HCT116 (cell line): ENCODE results near the gene IP6K3. TPM values are rescaled to one million over a fixed set of nuclear protein-coding genes. Genes with fewer than 3 reads are reported as not detected.

ENCODE experiments used
- ATAC-seq: fragments of 200-7000 bp; cut with Tn5 transposase; 2 replicates; pipeline ENCODE4 v1.9.1; 2020; ENCODE audit warnings: mild to moderate bottlenecking, moderate library complexity
- BruUV-seq: library from RNA; stranded (reverse); fragments of 400-500 nt; replicated peaks from 2 replicates; lab custom pipeline; 2021; lab: Mats Ljungman, UMichigan
- CTCF ChIA-PET: fragments of 300-600 bp; sonication (Branson Sonifier 250); formaldehyde crosslinking; loops from one replicate; lab custom pipeline; 2021; ENCODE audit warnings: antibody characterized with exemption; lab: Charles Lee
- POLR2A ChIA-PET: fragments of 300-600, 350-600 bp; sonication (Branson Sonifier 250); formaldehyde crosslinking; loops from one replicate; lab custom pipeline; 2021; ENCODE audit warnings: antibody characterized with exemption; lab: Charles Lee
- RAD21 ChIA-PET, 2 experiments: fragments of 300-600 bp; sonication (Branson Sonifier 250); formaldehyde crosslinking; loops; one replicate each; lab custom pipeline; 2023; ENCODE audit warnings: low total read pairs in 2 of 2; ENCODE audit not compliant: uncharacterized antibody in 2 of 2, unreplicated experiment in 2 of 2, low non-redundant PET in 1 of 2; lab: Charles Lee
- DNase-seq: peaks from one replicate; pipeline ENCODE4 v3.0.0-alpha.2; 2010; ENCODE audit warnings: low read depth, low spot score
- H2AFZ ChIP-seq: fragments of 200-600 bp; shearing (Covaris generic), sonication (generic); 2 replicates; pipeline ENCODE4 v1.6.1; 2017; ENCODE audit warnings: low read depth, mixed run types, mixed read lengths, antibody characterized with exemption, low read length; ENCODE audit not compliant: poor library complexity, severe bottlenecking
- H3K27ac ChIP-seq: 2 replicates; pipeline ENCODE4 v1.5.1; 2012; ENCODE audit warnings: low read depth, low read length
- H3K27me3 ChIP-seq: fragments of 200-600 bp; sonication (generic); 2 replicates; pipeline ENCODE4 v1.6.1; 2016; ENCODE audit warnings: mixed run types, low read length, mixed read lengths; ENCODE audit not compliant: insufficient read depth
- H3K36me3 ChIP-seq, 2 experiments: fragments of 200-500 bp in 1 of 2; fragments of 200-600 bp in 1 of 2; sonication (Bioruptor generic) in 1 of 2; sonication (generic) in 1 of 2; 2 replicates each; pipeline versions ENCODE4 v1.5.1 to v1.6.1; 2014 to 2016; ENCODE audit warnings: low read length in 2 of 2, inconsistent platforms in 1 of 2, mixed read lengths in 1 of 2, mixed run types in 1 of 2; ENCODE audit not compliant: insufficient read depth in 2 of 2, control insufficient read depth in 1 of 2
- H3K4me1 ChIP-seq, 2 experiments: fragments of 200-600 bp in 1 of 2; sonication (generic) in 1 of 2; 2 replicates each; pipeline versions ENCODE4 v1.5.1 to v1.6.1; 2012 to 2017; ENCODE audit warnings: low read length in 2 of 2, inconsistent platforms in 1 of 2, mild to moderate bottlenecking in 1 of 2, mixed read lengths in 1 of 2, mixed run types in 1 of 2, moderate library complexity in 1 of 2; ENCODE audit not compliant: insufficient read depth in 2 of 2, control insufficient read depth in 1 of 2
- H3K4me2 ChIP-seq: fragments of 200-600 bp; sonication (generic); 2 replicates; pipeline ENCODE4 v1.6.1; 2017; ENCODE audit warnings: mixed run types, low read length, mixed read lengths
- H3K4me3 ChIP-seq, 2 experiments: fragments of 200-600 bp in 1 of 2; sonication (generic) in 1 of 2; replicated peaks in 1 of 2; 2 replicates each; pipeline ENCODE4 v1.5.1; 2011 to 2016; ENCODE audit warnings: low read length in 2 of 2, control low read depth in 1 of 2, low read depth in 1 of 2, mild to moderate bottlenecking in 1 of 2, mixed read lengths in 1 of 2, mixed run types in 1 of 2
- H3K79me2 ChIP-seq: fragments of 200-600 bp; sonication (generic); 2 replicates; pipeline ENCODE4 v1.6.1; 2017; ENCODE audit warnings: mild to moderate bottlenecking, mixed run types, low read length, moderate library complexity, mixed read lengths; ENCODE audit not compliant: insufficient read depth
- H3K9ac ChIP-seq: fragments of 200-600 bp; sonication (generic); 2 replicates; pipeline ENCODE4 v1.6.1; 2016; ENCODE audit warnings: low read length, mixed read lengths
- H3K9me2 ChIP-seq: fragments of 200-600 bp; sonication (generic), shearing (Covaris generic); 2 replicates; pipeline ENCODE4 v1.6.1; 2017; ENCODE audit warnings: mixed run types, mild to moderate bottlenecking, moderate library complexity; ENCODE audit not compliant: insufficient read depth
- H3K9me3 ChIP-seq, 2 experiments: fragments of 200-500 bp in 1 of 2; fragments of 200-600 bp in 1 of 2; sonication (Bioruptor generic) in 1 of 2; sonication (generic) in 1 of 2; 2 replicates each; pipeline ENCODE4 v1.6.1; 2014 to 2017; ENCODE audit warnings: low read length in 2 of 2, mixed read lengths in 2 of 2, inconsistent platforms in 1 of 2, low read depth in 1 of 2, mild to moderate bottlenecking in 1 of 2, mixed run types in 1 of 2, moderate library complexity in 1 of 2; ENCODE audit not compliant: control insufficient read depth in 1 of 2, insufficient read depth in 1 of 2
- H4K20me1 ChIP-seq: fragments of 200-600 bp; sonication (generic), shearing (Covaris generic); 2 replicates; pipeline ENCODE4 v1.6.1; 2017; ENCODE audit warnings: mixed run types, mild to moderate bottlenecking, moderate library complexity; ENCODE audit not compliant: insufficient read depth
- CEBPB ChIP-seq: IDR thresholded peaks from 2 replicates; pipeline ENCODE4 v1.6.1; 2012; ENCODE audit warnings: low read depth
- FOSL1 ChIP-seq: IDR thresholded peaks from 2 replicates; pipeline ENCODE4 v1.6.1; 2012; ENCODE audit warnings: low read depth
- JUND ChIP-seq: IDR thresholded peaks from 2 replicates; pipeline ENCODE4 v1.6.1; 2012
- SIN3A ChIP-seq: IDR thresholded peaks from 2 replicates; pipeline ENCODE4 v1.6.1; 2012; ENCODE audit warnings: low read depth
- TCF7L2 ChIP-seq: IDR thresholded peaks from 2 replicates; pipeline ENCODE4 v1.7.0; 2011; ENCODE audit warnings: borderline replicate concordance, inconsistent platforms; ENCODE audit not compliant: insufficient read depth, insufficient read length; ENCODE audit errors: extremely low read depth
- ZNF274 ChIP-seq: fragments of 200-500 bp; sonication (Bioruptor generic); IDR thresholded peaks from 2 replicates; pipeline ENCODE4 v1.6.1; 2014; ENCODE audit warnings: mild to moderate bottlenecking, low read depth, low read length, inconsistent platforms
- intact Hi-C: fragments of 100-400 bp; cut with micrococcal nuclease; formaldehyde crosslinking; loops from 2 replicates; pipeline ENCODE4 v1.10.0; 2022
- total RNA-seq: library from RNA; stranded (reverse); gene quantifications from one replicate; pipeline ENCODE4 v1.2.1, GENCODE V29; 2021; ENCODE audit not compliant: unreplicated experiment
- TF ChIP-seq, protein P1 (sequence below), 3 experiments: fragments of 200-600 bp in 1 of 3; sonication (generic) in 1 of 3; IDR thresholded peaks in 2 of 3; conservative IDR thresholded peaks in 1 of 3; 2 replicates each; pipeline ENCODE4 v1.5.1; 2012 to 2017; ENCODE audit warnings: low read depth in 2 of 3, low read length in 2 of 3, antibody characterized with exemption in 1 of 3, borderline replicate concordance in 1 of 3, control low read depth in 1 of 3, mild to moderate bottlenecking in 1 of 3, mixed read lengths in 1 of 3, mixed run types in 1 of 3, moderate library complexity in 1 of 3; ENCODE audit not compliant: insufficient read depth in 1 of 3
- TF ChIP-seq, protein P2 (sequence below): IDR thresholded peaks from 2 replicates; pipeline ENCODE4 v1.6.1; 2012

IP6K3 gene
- total RNA-seq, 1 experiment from 2014 or later = not detected

DNA sequence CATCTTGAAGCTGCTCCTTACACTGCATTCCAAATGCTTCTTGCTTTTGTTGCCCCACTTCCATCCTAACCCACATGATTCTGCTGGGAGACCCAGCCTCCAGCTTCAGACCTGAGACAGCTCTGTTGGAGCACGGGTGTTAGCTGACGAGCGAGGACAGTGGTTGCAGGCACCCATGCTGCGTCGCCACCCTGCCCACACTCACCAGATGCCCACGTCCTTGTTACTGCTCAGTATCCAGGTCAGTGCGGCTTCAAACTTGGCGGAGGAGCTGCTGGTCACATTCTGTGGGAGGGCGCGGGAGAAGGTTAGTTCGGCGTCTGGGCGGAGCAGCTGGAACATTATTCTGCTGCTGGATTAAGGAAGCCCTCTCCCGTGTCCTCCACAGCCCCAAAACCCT, 33.2 kb upstream of the IP6K3 start:
- no peak for DNase-seq
- no peak overlapping the region for H3K27ac ChIP-seq
- ChIA-PET RAD21 (no interaction called here), CTCF (interaction anchor here (1.0 to 2.0 kb wide), 3 partner anchors 9 to 15 kb away, joined by 3 to 4 read pairs (median 3); no protein-coding TSS in a partner anchor), POLR2A (interaction anchor here (1.6 kb wide), 1 partner anchor 8 kb away, joined by 3 read pairs; no protein-coding TSS in a partner anchor)
- ATAC-seq = no peak
- no peak overlapping the region for H3K4me2 ChIP-seq
- no peaks in the 10 kb centered on the region for H3K9me2 ChIP-seq
- peaks cover 28 to 41% of the 10 kb centered on the region in 2 experiments for H3K4me1 ChIP-seq
- no peak overlapping the region for H2AFZ ChIP-seq
- H4K20me1 ChIP-seq = no peaks in the 10 kb centered on the region
- no peak for TF ChIP-seq SIN3A
- TF ChIP-seq CEBPB = no peak
- no peak for TF ChIP-seq JUND
- TF ChIP-seq FOSL1 = no peak
- no peak for TF ChIP-seq ZNF274
- TF ChIP-seq, protein P1, sequence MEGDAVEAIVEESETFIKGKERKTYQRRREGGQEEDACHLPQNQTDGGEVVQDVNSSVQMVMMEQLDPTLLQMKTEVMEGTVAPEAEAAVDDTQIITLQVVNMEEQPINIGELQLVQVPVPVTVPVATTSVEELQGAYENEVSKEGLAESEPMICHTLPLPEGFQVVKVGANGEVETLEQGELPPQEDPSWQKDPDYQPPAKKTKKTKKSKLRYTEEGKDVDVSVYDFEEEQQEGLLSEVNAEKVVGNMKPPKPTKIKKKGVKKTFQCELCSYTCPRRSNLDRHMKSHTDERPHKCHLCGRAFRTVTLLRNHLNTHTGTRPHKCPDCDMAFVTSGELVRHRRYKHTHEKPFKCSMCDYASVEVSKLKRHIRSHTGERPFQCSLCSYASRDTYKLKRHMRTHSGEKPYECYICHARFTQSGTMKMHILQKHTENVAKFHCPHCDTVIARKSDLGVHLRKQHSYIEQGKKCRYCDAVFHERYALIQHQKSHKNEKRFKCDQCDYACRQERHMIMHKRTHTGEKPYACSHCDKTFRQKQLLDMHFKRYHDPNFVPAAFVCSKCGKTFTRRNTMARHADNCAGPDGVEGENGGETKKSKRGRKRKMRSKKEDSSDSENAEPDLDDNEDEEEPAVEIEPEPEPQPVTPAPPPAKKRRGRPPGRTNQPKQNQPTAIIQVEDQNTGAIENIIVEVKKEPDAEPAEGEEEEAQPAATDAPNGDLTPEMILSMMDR (IDR thresholded peaks at IDR 0.05 in 2 of 3, conservative IDR thresholded peaks at IDR 0.05 in 1 of 3; ENCODE audit: borderline replicate concordance in 1 of 3, insufficient read depth in 1 of 3, low read depth in 2 of 3, low read length in 2 of 3) = no peak
- no peak for TF ChIP-seq TCF7L2
- TF ChIP-seq, protein P2, sequence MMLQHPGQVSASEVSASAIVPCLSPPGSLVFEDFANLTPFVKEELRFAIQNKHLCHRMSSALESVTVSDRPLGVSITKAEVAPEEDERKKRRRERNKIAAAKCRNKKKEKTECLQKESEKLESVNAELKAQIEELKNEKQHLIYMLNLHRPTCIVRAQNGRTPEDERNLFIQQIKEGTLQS = no peak
- no TSS peak for BruUV-seq
- no peak overlapping the region for H3K4me3 ChIP-seq
- H3K9me3 ChIP-seq = no peaks in the 10 kb centered on the region
- intact Hi-C loops = no loop called here
- no peaks in the 10 kb centered on the region for H3K27me3 ChIP-seq
- H3K36me3 ChIP-seq = peaks cover 35 to 60% of the 10 kb centered on the region in 2 experiments; a peak in 3 of 4 replicates
- H3K79me2 ChIP-seq = no peaks in the 10 kb centered on the region
- H3K9ac ChIP-seq = no peak overlapping the region
